A549 (cell line): ENCODE data around the gene AGRN.

Source experiments
- CTCF ChIP-seq: fragments of >200 bp; sonication (Bioruptor Twin); formaldehyde crosslinking; IDR thresholded peaks from 3 replicates; pipeline ENCODE4 v1.5.1; 2016
- POLR2A ChIP-seq: IDR thresholded peaks from 2 replicates; pipeline ENCODE4 v1.6.1; 2012; ENCODE audit warnings: mild to moderate bottlenecking, low read length
- RNF2 ChIP-seq: fragments of 200-600 bp; sonication (generic); IDR thresholded peaks from 2 replicates; pipeline ENCODE4 v1.6.1; 2016; ENCODE audit warnings: low read depth, mild to moderate bottlenecking, antibody characterized with exemption, moderate library complexity, borderline replicate concordance
- TF ChIP-seq, protein P1 (sequence below): fragments of 200-600 bp; sonication (generic); IDR thresholded peaks from 2 replicates; pipeline ENCODE4 v1.6.1; 2016; ENCODE audit warnings: antibody characterized with exemption, mild to moderate bottlenecking, moderate library complexity

GRCh38 chr1:1088029-1088800, 68.3 kb downstream of the AGRN start:
- TF ChIP-seq CTCF (no peak), POLR2A (no peak), RNF2 (no peak)
- TF ChIP-seq, protein P1, sequence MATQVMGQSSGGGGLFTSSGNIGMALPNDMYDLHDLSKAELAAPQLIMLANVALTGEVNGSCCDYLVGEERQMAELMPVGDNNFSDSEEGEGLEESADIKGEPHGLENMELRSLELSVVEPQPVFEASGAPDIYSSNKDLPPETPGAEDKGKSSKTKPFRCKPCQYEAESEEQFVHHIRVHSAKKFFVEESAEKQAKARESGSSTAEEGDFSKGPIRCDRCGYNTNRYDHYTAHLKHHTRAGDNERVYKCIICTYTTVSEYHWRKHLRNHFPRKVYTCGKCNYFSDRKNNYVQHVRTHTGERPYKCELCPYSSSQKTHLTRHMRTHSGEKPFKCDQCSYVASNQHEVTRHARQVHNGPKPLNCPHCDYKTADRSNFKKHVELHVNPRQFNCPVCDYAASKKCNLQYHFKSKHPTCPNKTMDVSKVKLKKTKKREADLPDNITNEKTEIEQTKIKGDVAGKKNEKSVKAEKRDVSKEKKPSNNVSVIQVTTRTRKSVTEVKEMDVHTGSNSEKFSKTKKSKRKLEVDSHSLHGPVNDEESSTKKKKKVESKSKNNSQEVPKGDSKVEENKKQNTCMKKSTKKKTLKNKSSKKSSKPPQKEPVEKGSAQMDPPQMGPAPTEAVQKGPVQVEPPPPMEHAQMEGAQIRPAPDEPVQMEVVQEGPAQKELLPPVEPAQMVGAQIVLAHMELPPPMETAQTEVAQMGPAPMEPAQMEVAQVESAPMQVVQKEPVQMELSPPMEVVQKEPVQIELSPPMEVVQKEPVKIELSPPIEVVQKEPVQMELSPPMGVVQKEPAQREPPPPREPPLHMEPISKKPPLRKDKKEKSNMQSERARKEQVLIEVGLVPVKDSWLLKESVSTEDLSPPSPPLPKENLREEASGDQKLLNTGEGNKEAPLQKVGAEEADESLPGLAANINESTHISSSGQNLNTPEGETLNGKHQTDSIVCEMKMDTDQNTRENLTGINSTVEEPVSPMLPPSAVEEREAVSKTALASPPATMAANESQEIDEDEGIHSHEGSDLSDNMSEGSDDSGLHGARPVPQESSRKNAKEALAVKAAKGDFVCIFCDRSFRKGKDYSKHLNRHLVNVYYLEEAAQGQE = no peak
